ENCODE measurements around the gene TRIM58. TPM values are rescaled to one million over a fixed set of nuclear protein-coding genes. Genes with fewer than 3 reads are reported as not detected.

TRIM58 gene
- total RNA-seq, 1 donor from 2014 or later, result 2.1 TPM

DNA sequence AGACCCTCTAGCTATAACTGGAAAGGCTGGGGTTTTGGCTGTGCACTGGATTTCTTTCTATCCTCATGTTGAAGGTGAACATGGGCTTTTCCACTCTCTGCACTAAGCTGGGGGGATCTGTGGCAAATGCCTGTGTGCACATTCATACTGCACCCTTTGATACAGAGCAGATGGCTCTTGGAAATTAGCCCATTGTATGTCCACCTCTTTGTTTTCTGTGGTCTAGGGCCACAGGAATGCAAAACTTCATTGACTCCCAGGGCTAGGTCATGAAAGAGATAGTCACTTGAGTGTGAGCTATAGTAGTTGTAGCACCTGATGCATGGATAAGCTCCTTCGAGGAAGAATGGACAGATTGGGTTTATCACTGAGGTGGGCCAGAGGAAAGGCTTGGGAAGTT lies 27.3 kb upstream of the TRIM58 start:
- H3K9me3 Mint-ChIP-seq, result peaks cover 4% of the 10 kb centered on the region
- DNase-seq (ENCODE audit: low read depth, low spot score), result no peak
- TF ChIP-seq, protein P1, sequence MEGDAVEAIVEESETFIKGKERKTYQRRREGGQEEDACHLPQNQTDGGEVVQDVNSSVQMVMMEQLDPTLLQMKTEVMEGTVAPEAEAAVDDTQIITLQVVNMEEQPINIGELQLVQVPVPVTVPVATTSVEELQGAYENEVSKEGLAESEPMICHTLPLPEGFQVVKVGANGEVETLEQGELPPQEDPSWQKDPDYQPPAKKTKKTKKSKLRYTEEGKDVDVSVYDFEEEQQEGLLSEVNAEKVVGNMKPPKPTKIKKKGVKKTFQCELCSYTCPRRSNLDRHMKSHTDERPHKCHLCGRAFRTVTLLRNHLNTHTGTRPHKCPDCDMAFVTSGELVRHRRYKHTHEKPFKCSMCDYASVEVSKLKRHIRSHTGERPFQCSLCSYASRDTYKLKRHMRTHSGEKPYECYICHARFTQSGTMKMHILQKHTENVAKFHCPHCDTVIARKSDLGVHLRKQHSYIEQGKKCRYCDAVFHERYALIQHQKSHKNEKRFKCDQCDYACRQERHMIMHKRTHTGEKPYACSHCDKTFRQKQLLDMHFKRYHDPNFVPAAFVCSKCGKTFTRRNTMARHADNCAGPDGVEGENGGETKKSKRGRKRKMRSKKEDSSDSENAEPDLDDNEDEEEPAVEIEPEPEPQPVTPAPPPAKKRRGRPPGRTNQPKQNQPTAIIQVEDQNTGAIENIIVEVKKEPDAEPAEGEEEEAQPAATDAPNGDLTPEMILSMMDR (conservative IDR thresholded peaks at IDR 0.05), result no peak
- peaks cover 6% of the 10 kb centered on the region for H3K27me3 Mint-ChIP-seq (ENCODE audit: low read depth)
- peaks cover 2% of the 10 kb centered on the region for H3K36me3 Mint-ChIP-seq (ENCODE audit: low read depth)
- no peaks in the 10 kb centered on the region for H3K4me1 Mint-ChIP-seq
- no peak overlapping the region for H3K4me3 Mint-ChIP-seq
- H3K27ac Mint-ChIP-seq (ENCODE audit: unreplicated experiment), result no peak overlapping the region

DNA sequence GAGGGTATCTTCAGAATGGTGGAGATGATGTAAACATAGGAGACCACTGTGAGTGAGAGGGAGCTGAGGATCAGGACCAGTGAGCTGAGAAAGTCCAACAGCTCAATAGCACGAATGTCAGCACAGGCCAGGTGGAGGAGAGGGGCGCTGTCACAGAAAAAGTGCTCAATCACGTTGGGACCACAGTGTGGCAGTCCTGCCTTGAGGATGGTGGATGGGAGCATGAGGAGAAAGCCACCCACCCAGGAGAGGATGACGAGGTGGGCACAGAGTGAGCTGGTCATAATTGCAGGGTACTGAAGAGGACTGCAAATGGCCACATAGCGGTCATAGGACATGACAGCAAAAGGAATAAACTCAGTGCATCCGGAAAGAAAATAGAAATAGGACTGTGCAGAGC lies 23.4 kb upstream of the TRIM58 start:
- no peak overlapping the region for H3K4me3 Mint-ChIP-seq
- no peak for DNase-seq (ENCODE audit: low read depth, low spot score)
- H3K9me3 Mint-ChIP-seq, result peaks cover 4% of the 10 kb centered on the region
- no peaks in the 10 kb centered on the region for H3K36me3 Mint-ChIP-seq (ENCODE audit: low read depth)
- H3K27ac Mint-ChIP-seq (ENCODE audit: unreplicated experiment), result no peak overlapping the region
- H3K4me1 Mint-ChIP-seq, result no peaks in the 10 kb centered on the region
- peaks cover 6% of the 10 kb centered on the region for H3K27me3 Mint-ChIP-seq (ENCODE audit: low read depth)
- TF ChIP-seq, protein P1 (conservative IDR thresholded peaks at IDR 0.05), result no peak

DNA sequence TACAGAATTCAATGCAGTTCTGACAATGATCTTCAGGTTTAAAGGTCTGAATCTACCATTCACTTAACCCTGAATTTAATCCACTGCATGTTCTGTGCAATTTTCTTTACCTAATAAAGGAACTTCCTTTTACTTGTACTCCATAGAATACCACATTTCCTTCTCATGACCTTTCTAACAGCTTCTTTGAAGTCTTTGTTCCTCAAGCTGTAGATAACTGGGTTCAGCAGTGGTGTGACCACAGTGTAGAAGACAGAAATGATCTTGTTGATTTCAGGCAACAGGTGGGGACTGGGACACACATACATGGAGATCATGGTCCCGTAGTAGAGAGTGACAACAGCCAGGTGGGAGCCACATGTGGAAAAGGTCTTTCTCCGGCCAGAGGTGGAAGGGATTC lies 16.2 kb upstream of the TRIM58 start:
- H3K4me3 Mint-ChIP-seq, result no peak overlapping the region
- DNase-seq (ENCODE audit: low read depth, low spot score), result no peak
- no peaks in the 10 kb centered on the region for H3K27me3 Mint-ChIP-seq (ENCODE audit: low read depth)
- H3K9me3 Mint-ChIP-seq, result peaks cover 12% of the 10 kb centered on the region
- H3K36me3 Mint-ChIP-seq (ENCODE audit: low read depth), result peaks cover 4% of the 10 kb centered on the region
- no peaks in the 10 kb centered on the region for H3K4me1 Mint-ChIP-seq
- TF ChIP-seq, protein P1 (conservative IDR thresholded peaks at IDR 0.05), result no peak
- H3K27ac Mint-ChIP-seq (ENCODE audit: unreplicated experiment), result no peak overlapping the region

DNA sequence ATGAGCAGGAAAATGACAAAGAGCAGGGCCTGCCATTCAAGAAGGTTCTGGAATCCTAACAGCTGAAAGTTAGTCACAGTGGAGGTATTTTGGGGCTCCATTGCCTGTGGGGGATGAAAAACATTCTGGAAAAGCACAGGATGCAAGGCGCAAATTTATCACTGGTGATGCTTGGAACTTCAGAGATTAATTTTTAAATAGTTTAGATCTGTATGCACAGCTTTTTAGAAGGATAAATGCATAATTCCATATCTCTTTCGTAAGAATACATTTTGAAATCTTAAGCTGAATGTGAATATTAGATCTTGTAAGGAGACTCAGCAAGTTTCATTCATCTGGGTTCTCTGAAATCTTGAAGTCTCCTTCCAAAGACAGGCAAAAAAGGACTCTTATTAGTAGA lies 15.2 kb upstream of the TRIM58 start, which contains the start of gene OR11L1:
TSS of gene OR11L1 (minus strand) at position 101 of the 400 bp plus-strand sequence. CDS start at position 101, 0 bp downstream.
- DNase-seq (ENCODE audit: low read depth, low spot score), result no peak
- Mint-ChIP-seq H3K36me3 (ENCODE audit: low read depth) (peaks cover 4% of the 10 kb centered on the region), H3K27me3 (ENCODE audit: low read depth) (no peaks in the 10 kb centered on the region), H3K27ac (ENCODE audit: unreplicated experiment) (no peak within 1 kb of the TSS), H3K9me3 (peaks cover 12% of the 10 kb centered on the region), H3K4me1 (no peaks in the 10 kb centered on the region), H3K4me3 (no peak within 1 kb of the TSS)
- TF ChIP-seq, protein P1 (conservative IDR thresholded peaks at IDR 0.05), result no peak

DNA sequence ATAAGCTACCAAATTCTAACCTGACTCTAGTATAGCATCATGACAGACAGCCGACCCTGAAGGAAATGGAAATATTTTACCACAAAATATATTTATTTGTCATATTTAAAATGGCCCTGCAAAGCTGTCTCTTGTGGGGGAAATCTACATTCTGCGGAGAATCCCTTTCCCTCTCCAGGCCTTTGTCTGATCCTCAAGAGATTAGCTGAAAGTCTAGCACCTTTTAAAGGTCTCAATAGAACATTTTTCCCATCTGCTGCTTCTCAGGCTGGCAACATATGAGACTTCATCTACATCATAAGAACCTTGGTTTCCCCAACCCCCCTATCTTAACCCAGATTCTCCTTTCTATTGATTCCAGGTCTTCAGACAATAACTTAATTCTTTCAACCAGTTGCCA lies 13.6 kb upstream of the TRIM58 start:
- no peak for DNase-seq (ENCODE audit: low read depth, low spot score)
- H3K9me3 Mint-ChIP-seq, result peaks cover 12% of the 10 kb centered on the region
- H3K27me3 Mint-ChIP-seq (ENCODE audit: low read depth), result no peaks in the 10 kb centered on the region
- no peak overlapping the region for H3K27ac Mint-ChIP-seq (ENCODE audit: unreplicated experiment)
- H3K4me3 Mint-ChIP-seq, result no peak overlapping the region
- H3K4me1 Mint-ChIP-seq, result no peaks in the 10 kb centered on the region
- peaks cover 4% of the 10 kb centered on the region for H3K36me3 Mint-ChIP-seq (ENCODE audit: low read depth)
- TF ChIP-seq, protein P1 (conservative IDR thresholded peaks at IDR 0.05), result no peak
